ENCODE measurements around the gene MYRF.

- no peak for TF ChIP-seq CTCF (IDR thresholded peaks at IDR 0.05; ENCODE audit: insufficient read depth, low read length)
- no peak for TF ChIP-seq REST (IDR thresholded peaks at IDR 0.05; ENCODE audit: insufficient replicate concordance, low read depth)
- TF ChIP-seq POLR2AphosphoS5 (IDR thresholded peaks at IDR 0.05; ENCODE audit: low read depth) = no peak
- no peak for TF ChIP-seq GABPA (IDR thresholded peaks at IDR 0.05; ENCODE audit: low read depth)
These were observed 2.4 kb downstream of the MYRF start for GRCh38 chr11:61754534-61755482.

Measured in HL-60 (cell line).